ENCODE results near the gene GIN1. TPM values are rescaled to one million over a fixed set of nuclear protein-coding genes. Genes with fewer than 3 reads are reported as not detected.

Gene GIN1
- total RNA-seq, 1 donor from 2014 or later, result 11.9 TPM

Other genes starting within 250 kb of the GIN1 start
- gene PPIP5K2, start 163 bp upstream of the GIN1 start, total RNA-seq, result 85.0 TPM
- 6.2 TPM for gene MACIR, start 138.6 kb upstream of the GIN1 start, total RNA-seq